Measurements from ENCODE around the gene OOSP1.
"Not testable (repeated sequence)": the region's sequence is repeated elsewhere in the genome, so short reads cannot be mapped to it uniquely, and the experiment has no call there.

OOSP1 gene

DNA sequence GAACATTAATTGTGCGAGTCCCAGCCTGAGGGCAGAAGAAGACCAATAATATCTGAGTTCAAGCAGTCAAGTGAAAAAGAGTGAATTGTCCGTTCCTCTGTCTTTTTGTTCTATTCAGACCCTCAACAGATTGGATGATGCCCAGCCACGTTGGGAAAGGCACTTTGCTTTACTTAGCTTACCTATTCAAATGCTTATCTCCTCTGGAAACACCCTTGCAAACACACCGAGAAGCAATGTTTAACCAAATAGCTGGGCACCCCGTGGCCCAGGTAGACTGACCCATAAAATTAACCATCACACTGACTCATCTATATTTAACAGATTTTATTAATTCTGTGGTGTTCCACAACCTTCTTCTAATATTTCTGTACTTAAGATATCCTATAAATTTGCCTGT, 34.9 kb downstream of the OOSP1 start:
- TF ChIP-seq ZFX (IDR thresholded peaks at IDR 0.05) (no peak), CTCF (conservative IDR thresholded peaks at IDR 0.05) (no peak)
- no peak overlapping the region for H3K27ac ChIP-seq

GRCh38 chr11:59981106-59981770, 43.0 kb downstream of the OOSP1 start:
- TF ChIP-seq CTCF (conservative IDR thresholded peaks at IDR 0.05) = no peak
- TF ChIP-seq ZFX (IDR thresholded peaks at IDR 0.05) = no peak
- no peak overlapping the region for H3K27ac ChIP-seq

DNA sequence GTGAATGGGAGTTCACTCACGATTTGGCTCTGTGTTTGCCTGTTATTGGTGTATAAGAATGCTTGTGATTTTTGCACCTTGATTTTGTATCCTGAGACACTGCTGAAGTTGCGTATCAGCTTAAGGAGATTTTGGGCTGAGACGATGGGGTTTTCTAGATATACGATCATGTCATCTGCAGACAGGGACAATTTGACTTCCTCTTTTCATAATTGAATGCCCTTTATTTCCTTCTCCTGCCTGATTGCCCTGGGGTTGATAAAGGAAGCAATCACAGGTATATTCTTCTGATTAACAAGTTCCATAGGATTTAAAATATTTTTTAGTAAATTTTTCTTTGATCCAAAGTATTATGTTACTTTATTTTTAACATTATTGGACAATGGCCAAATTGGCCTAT, 43.8 kb downstream of the OOSP1 start:
- H3K27ac ChIP-seq = not testable (repeated sequence)

DNA sequence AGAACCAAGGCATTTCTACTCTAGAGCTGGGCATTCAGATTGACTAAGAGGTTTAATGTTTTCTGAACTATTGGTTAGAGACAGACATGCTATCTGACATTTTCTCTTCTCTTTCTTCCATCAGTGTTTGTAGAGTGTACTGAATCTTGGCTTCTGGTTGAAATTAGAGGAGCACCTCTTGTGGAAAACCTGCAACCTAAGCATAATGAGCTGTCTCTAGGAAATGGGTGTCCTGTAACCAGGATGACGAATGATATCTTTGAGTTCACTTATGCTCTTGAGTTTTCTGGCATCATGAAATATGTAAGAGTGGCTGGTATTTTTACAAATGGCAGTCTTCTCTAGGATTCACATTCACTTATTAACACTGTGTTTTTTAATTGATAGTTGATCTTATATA, 45.0 kb downstream of the OOSP1 start:
- TF ChIP-seq ZFX (IDR thresholded peaks at IDR 0.05) = no peak
- no peak for TF ChIP-seq CTCF (conservative IDR thresholded peaks at IDR 0.05)
- no peak overlapping the region for H3K27ac ChIP-seq

GRCh38 chr11:59984368-59984767, 46.1 kb downstream of the OOSP1 start:
- TF ChIP-seq ZFX (IDR thresholded peaks at IDR 0.05) (no peak), CTCF (conservative IDR thresholded peaks at IDR 0.05) (no peak)
- no peak overlapping the region for H3K27ac ChIP-seq

- TF ChIP-seq CTCF (conservative IDR thresholded peaks at IDR 0.05) = no peak
- no peak for TF ChIP-seq ZFX (IDR thresholded peaks at IDR 0.05)
- H3K27ac ChIP-seq = no peak overlapping the region
Observed at GRCh38 chr11:59990421-59990820, 52.2 kb downstream of the OOSP1 start.

GRCh38 chr11:59992425-59992824, 54.2 kb downstream of the OOSP1 start:
- TF ChIP-seq ZFX (IDR thresholded peaks at IDR 0.05) = no peak
- no peak for TF ChIP-seq CTCF (conservative IDR thresholded peaks at IDR 0.05)
- no peak overlapping the region for H3K27ac ChIP-seq

- no peak for TF ChIP-seq ZFX (IDR thresholded peaks at IDR 0.05)
- no peak for TF ChIP-seq CTCF (conservative IDR thresholded peaks at IDR 0.05)
- no peak overlapping the region for H3K27ac ChIP-seq
Observed at GRCh38 chr11:59997800-59998199, 59.6 kb downstream of the OOSP1 start.

Data from C4-2B (cell line).